Parathyroid adenoma (tissue), 2 donors: Measurements from ENCODE around the gene WWOX.
"Not testable (repeated sequence)": the region's sequence is repeated elsewhere in the genome, so short reads cannot be mapped to it uniquely, and the experiment has no call there.

Experiments used
- H2AFZ ChIP-seq: fragments of 300-600 bp; sonication (generic); one replicate; pipeline ENCODE4 v1.7.0; 2017; ENCODE audit warnings: antibody characterized with exemption, mild to moderate bottlenecking
- H3K27ac ChIP-seq: fragments of 300-600 bp; sonication (generic); one replicate; pipeline ENCODE4 v1.7.0; 2017
- H3K27me3 ChIP-seq: fragments of 300-600 bp; sonication (generic); one replicate; pipeline ENCODE4 v1.7.0; 2017; ENCODE audit warnings: low read length; ENCODE audit not compliant: control insufficient read depth, insufficient read depth
- H3K36me3 ChIP-seq: fragments of 300-600 bp; sonication (generic); one replicate; pipeline ENCODE4 v1.7.0; 2017; ENCODE audit warnings: low read length; ENCODE audit not compliant: control insufficient read depth, insufficient read depth
- H3K4me1 ChIP-seq: fragments of 300-600 bp; sonication (generic); one replicate; pipeline ENCODE4 v1.7.0; 2017; ENCODE audit warnings: control low read depth
- H3K4me2 ChIP-seq: fragments of 300-600 bp; sonication (generic); one replicate; pipeline ENCODE4 v1.7.0; 2017; ENCODE audit warnings: low read length
- H3K4me3 ChIP-seq: fragments of 300-600 bp; sonication (generic); one replicate; pipeline ENCODE4 v1.7.0; 2017; ENCODE audit warnings: low read depth, low read length
- H3K79me2 ChIP-seq: fragments of 300-600 bp; sonication (generic); one replicate; pipeline ENCODE4 v1.7.0; 2017; ENCODE audit warnings: control low read depth
- H3K9ac ChIP-seq: fragments of 300-600 bp; sonication (generic); one replicate; pipeline ENCODE4 v1.7.0; 2017; ENCODE audit warnings: mild to moderate bottlenecking
- H3K9me3 ChIP-seq: fragments of 300-600 bp; sonication (generic); one replicate; pipeline ENCODE4 v1.7.0; 2017; ENCODE audit warnings: low read length; ENCODE audit not compliant: control insufficient read depth
- CTCF ChIP-seq: fragments of 300-600 bp; sonication (generic); IDR thresholded peaks from one replicate; pipeline ENCODE4 v1.7.0; 2017; ENCODE audit warnings: antibody characterized with exemption, mild to moderate bottlenecking
- donor health status: primary hyperparathyroidism.

Gene WWOX

GRCh38 chr16:78509965-78510364, 410.5 kb downstream of the WWOX start:
- Histone ChIP-seq H3K9me3 (no peaks in the 10 kb centered on the region), H2AFZ (no peak overlapping the region), H3K36me3 (no peaks in the 10 kb centered on the region), H3K79me2 (no peaks in the 10 kb centered on the region), H3K27ac (no peak overlapping the region), H3K4me2 (no peak overlapping the region), H3K4me3 (no peak overlapping the region), H3K27me3 (no peaks in the 10 kb centered on the region), H3K9ac (no peak overlapping the region), H3K4me1 (peaks cover 4% of the 10 kb centered on the region)
- TF ChIP-seq CTCF, result no peak

GRCh38 chr16:78510496-78510895, 411.0 kb downstream of the WWOX start:
- Histone ChIP-seq H3K4me3 (no peak overlapping the region), H3K79me2 (no peaks in the 10 kb centered on the region), H3K36me3 (no peaks in the 10 kb centered on the region), H2AFZ (no peak overlapping the region), H3K4me2 (no peak overlapping the region), H3K27me3 (no peaks in the 10 kb centered on the region), H3K27ac (no peak overlapping the region), H3K9me3 (no peaks in the 10 kb centered on the region), H3K4me1 (peaks cover 4% of the 10 kb centered on the region), H3K9ac (no peak overlapping the region)
- no peak for TF ChIP-seq CTCF

- no peaks in the 10 kb centered on the region for H3K9me3 ChIP-seq
- H3K27ac ChIP-seq, result no peak overlapping the region
- no peaks in the 10 kb centered on the region for H3K36me3 ChIP-seq
- peaks cover 4% of the 10 kb centered on the region for H3K4me1 ChIP-seq
- H3K79me2 ChIP-seq, result no peaks in the 10 kb centered on the region
- H3K4me3 ChIP-seq, result no peak overlapping the region
- no peak for TF ChIP-seq CTCF
- no peaks in the 10 kb centered on the region for H3K27me3 ChIP-seq
- no peak overlapping the region for H3K9ac ChIP-seq
- no peak overlapping the region for H3K4me2 ChIP-seq
- no peak overlapping the region for H2AFZ ChIP-seq
These were observed 414.4 kb downstream of the WWOX start for GRCh38 chr16:78513838-78514237.

- not testable (repeated sequence) for H3K4me1 ChIP-seq, H2AFZ ChIP-seq, H3K79me2 ChIP-seq, H3K27me3 ChIP-seq, H3K27ac ChIP-seq, H3K9ac ChIP-seq, H3K4me3 ChIP-seq, H3K9me3 ChIP-seq, H3K4me2 ChIP-seq, H3K36me3 ChIP-seq
These were observed 415.4 kb downstream of the WWOX start for GRCh38 chr16:78514888-78515287.

GRCh38 chr16:78515421-78515820, 416.0 kb downstream of the WWOX start:
- no peak for TF ChIP-seq CTCF
- no peak overlapping the region for H3K27ac ChIP-seq
- no peaks in the 10 kb centered on the region for H3K79me2 ChIP-seq
- H2AFZ ChIP-seq, result no peak overlapping the region
- no peak overlapping the region for H3K4me3 ChIP-seq
- no peaks in the 10 kb centered on the region for H3K36me3 ChIP-seq
- no peaks in the 10 kb centered on the region for H3K27me3 ChIP-seq
- no peaks in the 10 kb centered on the region for H3K9me3 ChIP-seq
- no peak overlapping the region for H3K9ac ChIP-seq
- peaks cover 4% of the 10 kb centered on the region for H3K4me1 ChIP-seq
- no peak overlapping the region for H3K4me2 ChIP-seq
